Glomerular visceral epithelial cell (primary cell): ENCODE results near the gene DCAF8L2.
"Not testable (repeated sequence)": the region's sequence is repeated elsewhere in the genome, so short reads cannot be mapped to it uniquely, and the experiment has no call there.

ENCODE experiments used
- DNase-seq: peaks from one replicate; pipeline ENCODE4 v3.0.0-alpha.2; 2016; ENCODE audit errors: extremely low spot score

Gene DCAF8L2

DNA sequence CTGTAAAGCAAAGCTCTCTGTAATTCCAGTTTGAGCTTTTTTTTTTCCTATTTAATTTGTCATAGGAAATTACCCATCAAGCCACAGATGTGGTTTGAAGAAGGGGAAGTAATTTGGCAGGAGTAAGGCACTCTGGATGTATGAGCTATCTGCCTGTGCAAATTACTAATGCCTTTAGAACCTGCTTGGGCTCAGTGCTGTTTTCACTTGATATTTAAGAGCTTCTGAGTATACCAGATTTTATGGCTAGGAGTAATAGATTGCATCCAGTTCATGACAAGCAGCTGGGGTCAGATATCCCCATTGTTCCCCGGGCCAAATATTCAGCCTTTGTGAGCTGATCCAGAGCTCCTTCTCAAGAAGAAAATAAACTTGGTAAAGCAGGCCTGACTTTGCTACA lies 89.1 kb downstream of the DCAF8L2 start:
- DNase-seq, result peak; percentile 3

- DNase-seq, result peak; percentile 11
Observed at GRCh38 chrX:27680726-27681125, 90.6 kb downstream of the DCAF8L2 start.

GRCh38 chrX:27683566-27684208 lies 93.5 kb downstream of the DCAF8L2 start:
- DNase-seq, result peak; percentile 6

GRCh38 chrX:27694667-27695066 lies 104.5 kb downstream of the DCAF8L2 start:
- no peak for DNase-seq

GRCh38 chrX:27706526-27706925 lies 116.4 kb downstream of the DCAF8L2 start:
- no peak for DNase-seq

DNA sequence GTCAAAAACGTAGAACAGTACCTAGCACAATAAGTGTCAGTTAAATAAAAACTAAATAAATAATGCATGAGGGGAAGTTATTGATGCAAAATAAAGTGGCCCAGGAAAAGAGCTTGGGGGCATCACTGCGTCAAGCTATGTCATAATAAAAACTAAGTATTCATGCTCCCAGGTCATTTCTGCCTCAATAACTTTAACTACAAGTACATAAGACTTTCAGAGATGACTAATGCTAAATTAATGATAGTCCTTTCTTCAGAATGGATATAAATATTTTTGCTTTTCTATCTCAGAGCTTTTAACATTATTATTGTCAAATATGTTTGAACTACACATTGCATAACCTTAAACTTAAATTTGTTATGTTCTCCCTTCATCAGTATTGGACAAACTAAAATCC lies 125.5 kb downstream of the DCAF8L2 start:
- no peak for DNase-seq

DNA sequence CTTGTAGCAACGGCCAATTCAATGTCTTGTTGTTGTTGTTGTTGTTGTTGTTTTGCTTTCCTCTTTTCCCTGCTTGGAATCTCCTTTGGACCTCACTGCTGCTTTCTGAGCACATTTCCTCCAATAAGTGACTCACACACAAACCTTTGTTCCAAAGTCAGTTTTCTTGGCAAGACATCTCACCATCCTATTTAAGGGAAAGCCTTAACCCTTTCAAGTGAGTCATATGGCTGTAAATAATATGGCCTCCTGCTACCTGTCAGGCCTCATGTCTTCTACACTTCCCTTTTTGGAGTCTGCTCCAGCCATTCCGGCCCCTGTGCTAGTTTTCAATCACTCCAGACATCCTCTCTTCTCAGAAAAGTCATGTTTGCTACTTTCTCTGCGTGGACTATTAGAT lies 138.1 kb downstream of the DCAF8L2 start:
- DNase-seq, result no peak

GRCh38 chrX:27731962-27732361 lies 141.8 kb downstream of the DCAF8L2 start:
- DNase-seq, result no peak

DNA sequence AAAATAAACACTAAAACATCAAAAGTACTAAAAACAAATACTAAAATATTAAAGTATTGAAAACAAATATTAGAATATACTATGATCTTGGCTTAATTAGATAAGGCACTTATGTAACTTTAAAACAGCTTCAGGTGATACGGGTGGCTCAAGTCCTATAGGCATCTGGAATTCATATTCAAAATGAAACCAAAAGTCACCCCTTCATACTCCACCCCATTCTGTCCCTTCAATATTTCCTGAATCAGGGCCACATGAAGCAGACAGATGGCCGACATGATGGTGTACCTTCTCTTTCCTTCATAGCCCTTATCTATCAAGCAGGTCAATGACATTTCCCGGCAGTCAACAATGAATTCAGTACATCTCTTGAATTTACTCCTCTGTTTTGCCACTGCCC lies 145.8 kb downstream of the DCAF8L2 start:
- DNase-seq, result no peak

DNA sequence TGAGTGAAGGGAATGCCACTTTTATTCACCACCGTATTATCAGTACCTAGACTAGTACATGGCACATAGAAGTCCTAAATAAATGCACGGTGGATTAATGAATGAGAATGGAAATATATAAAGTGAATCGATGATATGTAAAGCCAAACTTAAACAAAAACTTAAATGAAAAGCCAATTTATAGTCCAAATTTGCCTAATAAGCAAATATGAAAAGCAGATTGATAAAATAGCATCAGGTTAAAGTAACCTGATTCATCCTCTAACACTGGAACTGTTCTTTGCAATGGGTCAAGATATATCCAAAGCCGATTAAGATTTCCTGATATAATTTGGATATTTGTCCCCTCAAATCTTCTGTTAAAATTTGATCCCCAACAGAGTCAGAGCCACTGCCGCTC lies 150.8 kb downstream of the DCAF8L2 start:
- DNase-seq, result no peak

DNA sequence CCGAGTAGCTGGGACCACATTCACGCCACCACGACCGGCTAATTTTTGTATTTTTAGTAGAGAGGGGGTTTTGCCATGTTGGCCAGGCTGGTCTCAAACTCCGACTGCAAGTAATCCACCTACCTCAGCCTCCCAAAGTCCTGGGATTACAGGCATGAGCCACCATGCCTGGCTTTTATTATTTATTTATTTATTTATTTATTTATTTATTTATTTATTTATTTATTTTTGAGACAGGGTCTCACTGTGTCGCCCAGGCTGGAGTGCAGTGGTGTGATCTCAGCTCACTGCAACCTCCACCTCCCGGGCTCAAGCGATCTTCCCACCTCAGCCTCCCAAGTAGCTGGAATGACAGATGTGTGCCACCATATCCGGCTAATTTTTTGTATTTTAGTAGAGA lies 153.4 kb downstream of the DCAF8L2 start:
- DNase-seq, result not testable (repeated sequence)

DNA sequence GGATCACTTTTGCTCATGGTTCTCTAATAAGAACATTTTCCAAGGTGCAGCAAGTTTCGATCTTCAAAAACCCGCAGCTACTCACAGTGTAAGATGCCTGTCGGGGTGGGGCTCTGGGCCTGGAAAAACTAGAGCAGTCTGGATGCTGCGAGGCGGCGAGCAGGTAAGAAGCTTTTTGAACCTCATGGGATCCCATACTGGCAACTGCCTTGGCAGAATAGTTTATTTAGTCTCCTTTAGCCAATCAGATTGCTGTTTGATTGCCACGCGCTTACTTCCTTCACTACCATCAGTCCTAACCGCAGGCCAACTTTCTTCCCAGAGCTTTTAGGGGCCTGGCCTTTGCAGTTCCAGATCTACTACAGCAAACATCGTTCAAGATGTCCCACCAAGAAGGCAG lies 156.4 kb downstream of the DCAF8L2 start:
- DNase-seq, result no peak

DNA sequence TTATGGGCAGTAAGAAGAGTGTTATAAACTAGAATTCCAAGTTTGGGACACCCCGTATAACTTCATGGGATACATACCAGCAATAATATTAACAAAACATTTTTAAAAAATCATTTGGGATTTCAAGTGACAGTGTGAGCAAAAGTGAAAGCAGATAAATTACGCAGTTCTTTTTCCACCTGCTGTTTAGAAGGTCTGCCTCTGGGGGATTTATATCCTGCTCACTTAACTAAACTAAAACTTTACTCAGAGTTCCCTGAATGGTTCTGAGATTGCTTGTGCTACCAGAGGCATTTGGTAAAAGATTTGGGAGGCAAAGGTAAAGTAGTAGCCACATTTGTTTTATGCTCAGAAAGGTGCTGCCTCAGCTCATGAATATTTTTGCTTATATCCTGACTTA lies 160.2 kb downstream of the DCAF8L2 start:
- not testable (repeated sequence) for DNase-seq

DNA sequence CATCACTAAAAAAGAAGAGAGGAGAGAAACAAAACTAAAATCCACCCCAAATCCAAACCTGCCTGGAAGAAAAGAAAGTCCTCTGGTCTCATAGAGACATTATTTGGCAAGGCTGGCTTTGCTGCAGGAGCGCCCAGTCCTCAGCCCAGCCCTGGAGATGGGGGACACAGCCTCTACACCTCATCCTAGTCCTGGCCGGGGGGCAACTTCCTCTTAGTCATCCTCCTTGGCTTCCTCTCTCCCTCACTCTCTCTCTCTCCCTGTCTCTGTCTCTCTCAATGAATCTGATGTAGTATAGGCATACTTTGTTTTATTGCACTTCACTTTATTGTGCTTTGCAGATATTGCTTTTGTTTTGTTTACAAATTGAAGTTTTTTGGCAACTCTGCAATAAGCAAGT lies 161.8 kb downstream of the DCAF8L2 start:
- DNase-seq, result no peak

DNA sequence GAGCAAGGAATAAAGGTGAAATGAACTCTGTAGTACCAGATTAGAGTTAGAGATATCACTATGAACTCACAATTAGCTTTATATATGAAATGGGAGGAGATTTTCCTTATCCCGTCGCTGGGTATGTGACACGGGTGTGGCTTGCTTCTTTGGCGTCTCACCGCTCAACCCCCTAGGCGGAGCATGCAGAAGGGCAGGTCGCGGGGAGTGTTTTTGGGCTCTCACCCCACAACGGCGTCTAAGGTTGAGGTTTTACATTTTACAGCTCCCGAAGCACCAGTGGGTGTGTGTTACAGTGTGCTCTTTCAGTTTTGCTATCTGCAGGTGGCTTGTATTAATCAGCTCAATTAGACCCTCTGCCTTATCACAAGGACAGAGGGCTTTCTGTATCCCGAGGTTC lies 175.6 kb downstream of the DCAF8L2 start:
- DNase-seq, result no peak

- no peak for DNase-seq
Observed at GRCh38 chrX:27767387-27767786, 177.2 kb downstream of the DCAF8L2 start.

DNA sequence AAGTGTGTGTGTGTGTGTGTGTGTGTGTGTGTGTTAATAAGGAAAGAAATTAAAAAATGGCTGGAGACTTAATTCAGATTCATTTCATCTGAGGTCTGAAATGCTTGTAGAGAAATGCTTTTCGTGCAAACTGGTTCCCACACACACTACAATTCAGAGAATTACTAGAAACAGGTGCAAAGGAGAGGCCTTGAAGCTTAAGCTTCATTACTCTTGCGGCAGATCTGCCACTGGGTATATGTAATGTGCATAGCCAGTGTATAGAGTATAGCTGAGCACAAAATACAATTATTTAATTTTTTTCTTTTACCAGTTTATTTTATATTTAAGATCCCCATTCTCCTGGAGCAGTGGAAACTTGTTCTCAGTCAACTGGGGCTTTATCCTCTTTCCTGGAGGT lies 185.8 kb downstream of the DCAF8L2 start:
- DNase-seq, result no peak

DNA sequence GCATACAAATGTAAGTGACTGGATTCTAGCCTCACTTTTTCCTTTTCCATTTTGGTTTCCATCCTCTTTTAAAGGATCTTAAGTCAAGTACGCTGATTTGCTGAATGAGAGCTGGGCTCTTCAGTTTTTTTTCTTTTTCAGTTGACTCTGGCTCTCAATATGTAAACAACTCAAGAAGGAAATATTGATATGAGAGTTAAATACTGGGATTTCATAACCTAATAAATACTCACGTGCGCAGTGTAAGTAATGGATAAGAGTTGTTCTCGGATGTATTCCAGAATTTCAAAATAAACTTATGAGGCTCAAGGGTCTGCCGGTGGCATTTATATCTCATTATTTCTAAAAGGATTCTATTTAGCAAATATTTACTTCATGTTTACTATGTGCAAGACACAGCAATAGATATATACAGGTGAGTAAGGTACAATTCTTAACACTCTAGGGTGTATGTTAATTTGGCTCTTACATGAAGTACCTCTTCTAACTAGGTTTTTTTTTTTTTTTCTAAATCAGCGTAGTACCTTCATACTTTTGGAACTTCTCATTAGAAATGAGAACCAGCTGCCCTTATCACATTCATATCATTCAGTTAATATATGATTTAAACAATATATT lies 206.6 kb downstream of the DCAF8L2 start:
- DNase-seq, result no peak

DNA sequence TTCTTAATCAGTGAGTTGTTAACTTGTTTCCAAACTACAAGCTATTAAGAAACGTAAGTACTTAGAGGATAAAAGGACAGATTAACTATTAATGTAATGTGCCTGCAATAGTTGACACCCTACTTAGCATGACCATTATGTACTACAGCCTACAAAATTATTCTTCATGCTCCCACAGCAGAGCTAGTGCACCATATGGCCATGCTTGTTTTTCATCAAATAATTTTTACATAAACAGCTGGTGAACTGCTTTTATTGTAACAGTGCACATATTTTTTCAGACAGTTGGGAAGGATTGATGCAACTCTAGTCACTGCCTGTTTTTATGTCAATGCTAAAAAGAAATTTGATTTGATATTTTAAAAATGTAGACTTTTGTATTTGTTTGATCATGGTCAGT lies 207.4 kb downstream of the DCAF8L2 start:
- DNase-seq, result no peak
